ENCODE data around the gene MS4A4A. TPM values are rescaled to one million over a fixed set of nuclear protein-coding genes. Genes with fewer than 3 reads are reported as not detected.
"Not testable (repeated sequence)": the region's sequence is repeated elsewhere in the genome, so short reads cannot be mapped to it uniquely, and the experiment has no call there.

Gene MS4A4A
- total RNA-seq, 1 experiment from 2014 or later = not detected

GRCh38 chr11:60281485-60281884 lies 1.0 kb downstream of the MS4A4A start:
- no TSS peak for BruUV-seq (replicated peaks)
- no peaks in the 10 kb centered on the region for H3K36me3 ChIP-seq (ENCODE audit: control insufficient read depth, insufficient read depth, low read length)
- TF ChIP-seq, protein P1, sequence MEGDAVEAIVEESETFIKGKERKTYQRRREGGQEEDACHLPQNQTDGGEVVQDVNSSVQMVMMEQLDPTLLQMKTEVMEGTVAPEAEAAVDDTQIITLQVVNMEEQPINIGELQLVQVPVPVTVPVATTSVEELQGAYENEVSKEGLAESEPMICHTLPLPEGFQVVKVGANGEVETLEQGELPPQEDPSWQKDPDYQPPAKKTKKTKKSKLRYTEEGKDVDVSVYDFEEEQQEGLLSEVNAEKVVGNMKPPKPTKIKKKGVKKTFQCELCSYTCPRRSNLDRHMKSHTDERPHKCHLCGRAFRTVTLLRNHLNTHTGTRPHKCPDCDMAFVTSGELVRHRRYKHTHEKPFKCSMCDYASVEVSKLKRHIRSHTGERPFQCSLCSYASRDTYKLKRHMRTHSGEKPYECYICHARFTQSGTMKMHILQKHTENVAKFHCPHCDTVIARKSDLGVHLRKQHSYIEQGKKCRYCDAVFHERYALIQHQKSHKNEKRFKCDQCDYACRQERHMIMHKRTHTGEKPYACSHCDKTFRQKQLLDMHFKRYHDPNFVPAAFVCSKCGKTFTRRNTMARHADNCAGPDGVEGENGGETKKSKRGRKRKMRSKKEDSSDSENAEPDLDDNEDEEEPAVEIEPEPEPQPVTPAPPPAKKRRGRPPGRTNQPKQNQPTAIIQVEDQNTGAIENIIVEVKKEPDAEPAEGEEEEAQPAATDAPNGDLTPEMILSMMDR (IDR thresholded peaks at IDR 0.05; ENCODE audit: insufficient read depth in 1 of 2, low read depth in 1 of 2, low read length in 1 of 2, severe bottlenecking in 1 of 2, unreplicated experiment in 1 of 2) = no peak
- no peak for DNase-seq
- intact Hi-C loops (cut with micrococcal nuclease; ENCODE audit: unreplicated experiment) = no loop called here
- Mint-ChIP-seq H3K4me3 (ENCODE audit: unreplicated experiment) (no peak overlapping the region), H3K27ac (ENCODE audit: unreplicated experiment) (no peak overlapping the region), H3K9me3 (ENCODE audit: unreplicated experiment) (peaks cover 15% of the 10 kb centered on the region), H3K27me3 (ENCODE audit: insufficient read depth, unreplicated experiment) (no peaks in the 10 kb centered on the region), H3K36me3 (ENCODE audit: insufficient read depth, unreplicated experiment) (peaks cover 6% of the 10 kb centered on the region), H3K4me1 (ENCODE audit: low read depth, unreplicated experiment) (no peaks in the 10 kb centered on the region)
- H3K27me3 ChIP-seq (replicated peaks; ENCODE audit: control insufficient read depth, insufficient read depth, low read length) = no peaks in the 10 kb centered on the region
- no peak overlapping the region for H3K4me3 ChIP-seq (ENCODE audit: low read depth, low read length)
- ChIA-PET CTCF (no interaction called here), POLR2A (no interaction called here)
- H3K9me3 ChIP-seq = no peaks in the 10 kb centered on the region; the same call in 1 of the 2 replicates
- H3K4me1 ChIP-seq = no peaks in the 10 kb centered on the region

- CTCF ChIA-PET = no interaction called here
- Mint-ChIP-seq H3K27ac (ENCODE audit: unreplicated experiment) (no peak overlapping the region), H3K36me3 (ENCODE audit: insufficient read depth, unreplicated experiment) (peaks cover 6% of the 10 kb centered on the region), H3K27me3 (ENCODE audit: insufficient read depth, unreplicated experiment) (no peaks in the 10 kb centered on the region), H3K4me3 (ENCODE audit: unreplicated experiment) (no peak overlapping the region), H3K9me3 (ENCODE audit: unreplicated experiment) (peaks cover 22% of the 10 kb centered on the region), H3K4me1 (ENCODE audit: low read depth, unreplicated experiment) (no peaks in the 10 kb centered on the region)
- Histone ChIP-seq H3K36me3 (ENCODE audit: control insufficient read depth, insufficient read depth, low read length) (no peaks in the 10 kb centered on the region), H3K27me3 (replicated peaks; ENCODE audit: control insufficient read depth, insufficient read depth, low read length) (no peaks in the 10 kb centered on the region), H3K4me3 (ENCODE audit: low read depth, low read length) (no peak overlapping the region), H3K4me1 (no peaks in the 10 kb centered on the region), H3K9me3 (no peaks in the 10 kb centered on the region; the same call in 1 of the 2 replicates)
- BruUV-seq (replicated peaks) = no TSS peak
- TF ChIP-seq, protein P1 (IDR thresholded peaks at IDR 0.05; ENCODE audit: insufficient read depth in 1 of 2, low read depth in 1 of 2, low read length in 1 of 2, severe bottlenecking in 1 of 2, unreplicated experiment in 1 of 2) = no peak
- POLR2A ChIA-PET = no interaction called here
- DNase-seq = no peak
- intact Hi-C loops (cut with micrococcal nuclease; ENCODE audit: unreplicated experiment) = no loop called here
These were observed 1.8 kb downstream of the MS4A4A start for GRCh38 chr11:60282286-60282685.

GRCh38 chr11:60285411-60286126 lies 5.1 kb downstream of the MS4A4A start:
- H3K27me3 Mint-ChIP-seq (ENCODE audit: insufficient read depth, unreplicated experiment); H3K4me1 ChIP-seq; intact Hi-C loops (cut with micrococcal nuclease; ENCODE audit: unreplicated experiment); BruUV-seq (replicated peaks); CTCF ChIA-PET; H3K36me3 Mint-ChIP-seq (ENCODE audit: insufficient read depth, unreplicated experiment); H3K27me3 ChIP-seq (replicated peaks; ENCODE audit: control insufficient read depth, insufficient read depth, low read length); H3K9me3 ChIP-seq; POLR2A ChIA-PET; H3K4me1 Mint-ChIP-seq (ENCODE audit: low read depth, unreplicated experiment); H3K36me3 ChIP-seq (ENCODE audit: control insufficient read depth, insufficient read depth, low read length); H3K4me3 Mint-ChIP-seq (ENCODE audit: unreplicated experiment); H3K27ac Mint-ChIP-seq (ENCODE audit: unreplicated experiment); H3K4me3 ChIP-seq (ENCODE audit: low read depth, low read length): not testable (repeated sequence)
- DNase-seq = peak in 1 of 2 experiments; percentile 15
- H3K9me3 Mint-ChIP-seq (ENCODE audit: unreplicated experiment) = peaks cover 22% of the 10 kb centered on the region

Measured in Caco-2 (cell line).